ENCODE data around the gene PNLIPRP2.

PNLIPRP2 gene

GRCh38 chr10:116654816-116655215, 34.1 kb downstream of the PNLIPRP2 start:
- in situ Hi-C loops (cut with MboI; ENCODE audit: low sequenced_read_pairs) = no loop called here

- in situ Hi-C loops (cut with MboI; ENCODE audit: low sequenced_read_pairs) = no loop called here
These were observed 34.8 kb downstream of the PNLIPRP2 start for GRCh38 chr10:116655568-116655967.

- in situ Hi-C loops (cut with MboI; ENCODE audit: low sequenced_read_pairs) = no loop called here
These were observed 35.3 kb downstream of the PNLIPRP2 start for GRCh38 chr10:116656044-116656443.

- in situ Hi-C loops (cut with MboI; ENCODE audit: low sequenced_read_pairs) = no loop called here
These were observed 37.3 kb downstream of the PNLIPRP2 start for GRCh38 chr10:116657863-116658551.

GRCh38 chr10:116659049-116659670, 38.4 kb downstream of the PNLIPRP2 start:
- in situ Hi-C loops (cut with MboI; ENCODE audit: low sequenced_read_pairs) = no loop called here

- in situ Hi-C loops (cut with MboI; ENCODE audit: low sequenced_read_pairs) = no loop called here
These were observed 40.1 kb downstream of the PNLIPRP2 start for GRCh38 chr10:116660860-116661259.

- in situ Hi-C loops (cut with MboI; ENCODE audit: low sequenced_read_pairs) = no loop called here
These were observed 42.6 kb downstream of the PNLIPRP2 start for GRCh38 chr10:116663342-116663741.

- in situ Hi-C loops (cut with MboI; ENCODE audit: low sequenced_read_pairs) = no loop called here
These were observed 43.9 kb downstream of the PNLIPRP2 start for GRCh38 chr10:116664631-116665030.

- in situ Hi-C loops (cut with MboI; ENCODE audit: low sequenced_read_pairs) = no loop called here
These were observed 44.9 kb downstream of the PNLIPRP2 start for GRCh38 chr10:116665541-116666125.

GRCh38 chr10:116667484-116667883, 46.7 kb downstream of the PNLIPRP2 start:
- in situ Hi-C loops (cut with MboI; ENCODE audit: low sequenced_read_pairs) = no loop called here

- in situ Hi-C loops (cut with MboI; ENCODE audit: low sequenced_read_pairs) = no loop called here
These were observed 47.3 kb downstream of the PNLIPRP2 start for GRCh38 chr10:116668018-116668417.

GRCh38 chr10:116668446-116668845, 47.7 kb downstream of the PNLIPRP2 start:
- in situ Hi-C loops (cut with MboI; ENCODE audit: low sequenced_read_pairs) = no loop called here

GRCh38 chr10:116669080-116669479, 48.3 kb downstream of the PNLIPRP2 start:
- in situ Hi-C loops (cut with MboI; ENCODE audit: low sequenced_read_pairs) = no loop called here

GRCh38 chr10:116669832-116670644, 49.3 kb downstream of the PNLIPRP2 start:
- in situ Hi-C loops (cut with MboI; ENCODE audit: low sequenced_read_pairs) = no loop called here

GRCh38 chr10:116670706-116671105, 50.0 kb downstream of the PNLIPRP2 start:
- in situ Hi-C loops (cut with MboI; ENCODE audit: low sequenced_read_pairs) = no loop called here

GRCh38 chr10:116671274-116671926, 50.6 kb downstream of the PNLIPRP2 start:
- in situ Hi-C loops (cut with MboI; ENCODE audit: low sequenced_read_pairs) = no loop called here

GRCh38 chr10:116672891-116673290, 52.1 kb downstream of the PNLIPRP2 start:
- in situ Hi-C loops (cut with MboI; ENCODE audit: low sequenced_read_pairs) = no loop called here

GRCh38 chr10:116673866-116674265, 53.1 kb downstream of the PNLIPRP2 start:
- in situ Hi-C loops (cut with MboI; ENCODE audit: low sequenced_read_pairs) = no loop called here

GRCh38 chr10:116674901-116675423, 54.2 kb downstream of the PNLIPRP2 start:
- in situ Hi-C loops (cut with MboI; ENCODE audit: low sequenced_read_pairs) = no loop called here

GRCh38 chr10:116676118-116676517, 55.4 kb downstream of the PNLIPRP2 start:
- in situ Hi-C loops (cut with MboI; ENCODE audit: low sequenced_read_pairs) = no loop called here

GRCh38 chr10:116676633-116677032, 55.9 kb downstream of the PNLIPRP2 start:
- in situ Hi-C loops (cut with MboI; ENCODE audit: low sequenced_read_pairs) = no loop called here
